ENCODE measurements around the gene DNAJB9.

DNAJB9 gene

DNA sequence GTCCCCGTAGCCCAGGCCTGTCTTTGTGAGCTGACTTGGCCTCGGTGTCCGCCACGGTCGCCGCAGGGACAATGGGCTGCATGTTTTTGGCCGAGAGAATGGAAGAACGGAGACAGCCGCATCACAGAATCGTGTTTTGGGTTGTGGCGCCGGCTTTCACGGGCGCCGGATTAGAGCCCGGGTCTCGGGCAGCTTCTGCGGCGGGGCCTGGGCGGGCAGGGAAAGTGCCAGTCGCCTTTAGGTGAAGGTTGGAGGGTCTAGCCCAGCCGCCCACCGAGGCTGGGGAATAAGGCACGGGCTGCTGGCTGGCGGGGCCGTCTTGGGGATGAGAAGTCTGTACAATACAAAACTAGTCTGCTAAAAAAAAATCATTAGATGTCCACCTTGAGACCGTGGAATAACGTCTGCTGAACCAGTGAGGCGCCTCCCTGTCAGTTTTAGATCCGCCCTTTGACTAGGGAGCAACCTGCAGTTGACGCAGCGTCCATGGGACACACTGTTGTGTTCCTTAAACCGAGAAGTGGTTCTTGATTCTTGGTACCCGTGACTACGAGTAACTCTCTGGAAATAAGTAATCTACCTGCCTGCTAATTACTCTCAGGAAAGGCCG is 577 bp downstream of the DNAJB9 start:
- peak; percentile 28 for DNase-seq

DNA sequence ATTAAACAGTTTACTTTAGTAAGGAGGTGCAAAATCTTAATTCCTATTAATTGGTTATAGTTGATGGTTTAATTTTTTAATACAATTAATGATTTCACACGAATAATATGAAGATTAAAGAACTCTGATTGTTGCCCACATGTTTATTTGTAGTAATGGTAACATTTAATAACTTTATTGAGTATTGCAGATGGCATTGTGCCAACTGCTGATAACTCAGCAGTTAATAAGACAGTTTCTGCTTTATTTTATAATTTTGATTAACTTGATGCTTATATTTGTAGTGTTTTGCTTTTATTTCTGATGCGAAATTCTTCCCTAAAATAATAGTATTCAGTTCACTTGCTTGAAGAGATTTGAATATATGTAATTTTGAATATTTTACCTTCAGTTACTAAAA is 2.8 kb downstream of the DNAJB9 start:
- no peak for DNase-seq

DNA sequence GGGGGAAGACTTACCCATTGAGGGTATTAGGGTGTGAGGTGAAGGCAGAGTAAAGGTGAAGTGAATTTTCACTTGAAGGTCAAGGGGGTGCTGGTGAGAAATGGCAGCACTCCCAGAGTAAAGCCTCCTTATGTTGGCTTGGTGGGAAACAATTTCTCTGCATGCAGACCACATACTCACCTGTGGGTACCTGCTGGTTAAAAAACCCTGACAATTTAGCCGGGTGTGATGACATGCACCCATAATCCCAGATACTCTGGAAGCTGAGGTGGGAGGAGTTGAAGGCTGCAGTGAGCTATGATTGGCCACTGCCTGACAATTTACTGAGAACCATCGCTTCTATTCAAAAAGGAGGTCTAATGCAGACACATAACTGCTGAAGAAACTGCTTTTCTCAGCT is 5.5 kb downstream of the DNAJB9 start:
- DNase-seq, result no peak

DNA sequence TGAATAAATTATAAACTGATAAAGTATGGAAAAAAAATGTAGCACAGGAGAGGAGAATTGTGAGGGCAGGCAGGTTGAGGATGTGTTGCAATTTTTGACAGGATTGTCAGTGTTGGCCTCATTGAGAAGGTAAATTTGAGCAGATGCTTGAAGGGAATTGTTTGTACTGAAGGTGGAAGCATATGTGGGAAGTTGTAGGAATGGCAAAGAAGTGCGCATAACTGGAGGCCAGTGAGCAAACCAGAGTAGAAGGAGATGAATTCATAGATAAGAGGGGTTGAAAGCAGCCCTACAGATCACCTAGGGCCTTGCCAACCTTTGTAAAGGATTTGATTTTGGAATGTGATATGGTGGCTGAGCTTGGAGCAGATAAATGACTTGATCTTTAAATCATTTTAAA is 6.4 kb downstream of the DNAJB9 start:
- no peak for DNase-seq

DNA sequence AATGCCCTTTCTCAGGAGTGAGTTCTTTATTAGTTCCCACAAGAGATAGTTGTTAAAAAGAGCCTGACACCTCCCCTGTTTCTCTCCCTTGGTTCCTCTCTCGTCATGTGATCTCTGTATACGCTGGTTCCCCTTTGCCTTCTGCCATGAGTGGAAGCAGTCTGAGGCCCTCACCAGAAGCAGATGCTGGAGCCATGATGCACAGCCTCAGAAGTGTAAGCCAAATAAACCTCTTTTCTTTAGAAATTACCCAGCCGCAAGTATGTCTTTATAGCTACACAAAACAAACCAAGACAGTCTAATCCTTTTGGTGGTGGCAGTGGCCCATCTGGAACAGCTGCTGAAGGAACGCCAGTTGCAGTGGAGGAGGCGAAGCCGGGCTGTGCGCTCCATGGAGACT is 9.3 kb downstream of the DNAJB9 start:
- no peak for DNase-seq

DNA sequence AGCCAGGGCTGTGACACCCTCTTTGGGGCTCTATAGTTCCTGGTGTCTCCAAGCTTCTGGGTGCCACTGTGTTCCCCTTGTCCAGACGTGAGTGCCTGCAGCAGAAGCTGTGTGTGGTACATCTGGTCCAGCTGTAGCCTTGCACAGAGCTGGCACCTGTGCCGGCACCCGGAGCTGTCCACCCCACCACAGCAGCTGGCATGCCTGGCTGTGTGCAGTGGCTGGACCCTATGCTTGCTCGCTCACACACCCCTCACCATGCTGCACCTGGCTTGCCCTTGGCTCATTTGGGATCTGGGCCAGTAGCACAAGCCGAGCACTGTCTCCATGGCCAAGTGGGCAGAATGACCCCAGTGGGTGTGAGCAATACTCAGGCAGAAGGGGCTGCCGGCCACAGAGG is 10.6 kb downstream of the DNAJB9 start:
- no peak for DNase-seq

DNA sequence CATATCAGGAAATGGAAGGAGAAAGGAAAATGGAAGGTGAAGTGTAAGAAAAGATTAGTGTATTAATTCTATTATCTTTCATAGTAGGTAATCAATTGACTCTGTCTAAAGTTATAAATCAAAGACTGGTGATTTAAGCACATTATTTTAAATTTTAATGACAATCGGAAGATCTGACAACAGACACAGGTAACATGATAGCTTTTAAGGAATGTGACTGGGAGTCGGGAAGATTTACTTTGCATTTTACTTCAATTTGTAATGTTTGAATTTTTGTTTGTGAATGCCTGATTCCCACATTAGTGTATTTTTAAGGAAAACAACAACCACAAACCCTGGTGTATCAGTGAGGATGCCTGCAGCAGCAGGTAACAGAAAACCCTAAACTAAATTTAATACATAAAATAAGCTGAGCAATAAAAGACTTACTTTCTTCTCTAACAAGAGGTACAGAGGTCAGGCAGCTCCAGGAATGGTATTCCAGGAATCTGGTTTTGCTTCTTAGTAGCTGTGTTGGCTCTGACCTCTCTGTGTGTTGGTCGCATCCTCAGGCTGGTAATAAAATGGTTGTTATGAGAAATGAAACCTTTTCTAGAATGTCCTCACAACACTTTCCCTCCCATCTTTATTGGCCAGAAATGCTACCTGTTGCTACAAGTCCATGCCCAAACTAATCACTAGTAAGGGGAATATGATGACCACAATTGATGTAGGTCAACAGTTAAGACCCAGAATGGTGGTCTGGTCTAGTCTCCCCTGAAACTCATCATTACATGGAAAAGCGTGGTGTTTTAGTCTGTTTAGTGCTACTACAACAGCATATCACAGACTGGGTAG is 12.2 kb downstream of the DNAJB9 start:
- no peak for DNase-seq

DNA sequence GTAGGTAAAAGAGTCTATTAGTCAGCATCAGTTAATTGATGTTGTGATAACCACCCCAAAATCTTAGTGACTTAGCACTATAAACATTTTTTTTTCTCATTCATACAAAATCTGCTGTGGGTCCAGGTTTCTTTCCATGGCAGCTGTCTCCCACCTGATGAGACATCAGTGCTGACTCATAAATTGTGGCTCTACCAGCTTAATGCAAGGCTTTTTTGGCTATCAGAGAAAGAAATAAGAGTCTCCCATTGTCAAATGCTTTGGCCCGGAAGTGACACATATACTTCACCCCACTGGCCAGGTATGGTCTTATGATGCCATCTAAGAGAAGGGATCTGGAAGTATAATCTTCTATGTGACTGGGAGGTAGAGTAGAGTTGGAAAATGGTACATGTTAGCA is 14.5 kb downstream of the DNAJB9 start:
- DNase-seq, result no peak

DNA sequence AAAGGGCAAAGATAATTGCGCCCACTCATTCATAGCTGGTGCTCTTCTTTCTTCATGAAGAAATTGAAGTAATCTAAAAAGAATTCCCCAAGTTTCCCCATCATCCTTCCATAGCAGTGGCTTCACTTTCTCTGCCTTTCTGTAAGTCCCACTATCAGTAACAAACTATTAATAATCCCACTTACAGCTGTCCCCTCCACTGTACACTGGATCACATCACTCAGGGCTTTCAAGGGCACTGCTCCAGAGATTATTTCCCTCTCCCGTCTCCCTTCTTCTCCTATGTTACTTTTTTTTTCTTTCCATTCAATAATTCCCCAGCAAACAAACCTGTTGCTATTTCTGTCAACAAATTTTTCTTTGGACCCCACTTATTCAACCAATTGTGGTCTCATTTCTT is 16.2 kb downstream of the DNAJB9 start:
- DNase-seq, result no peak

DNA sequence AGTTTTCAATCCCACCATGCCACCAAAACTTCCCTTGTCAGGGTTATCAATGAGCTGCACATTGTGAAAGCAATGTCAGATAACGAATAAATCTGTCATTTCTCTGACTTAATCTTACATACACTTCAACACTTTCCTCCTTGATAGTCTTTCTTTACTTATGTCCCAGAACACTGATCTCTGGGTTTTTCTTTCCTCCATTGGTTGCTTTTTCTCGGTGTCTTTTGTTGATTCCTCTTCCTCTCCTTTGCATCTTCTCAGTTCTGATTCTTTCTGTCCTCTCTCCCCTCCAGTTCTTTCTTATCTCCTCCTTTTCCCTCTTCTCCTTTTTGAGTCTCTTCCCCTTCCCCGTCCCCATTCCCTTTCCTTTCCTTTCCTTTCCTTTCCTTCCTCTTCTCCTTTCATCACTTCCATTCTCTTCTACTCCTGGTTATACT is 16.6 kb downstream of the DNAJB9 start:
- DNase-seq, result no peak

DNA sequence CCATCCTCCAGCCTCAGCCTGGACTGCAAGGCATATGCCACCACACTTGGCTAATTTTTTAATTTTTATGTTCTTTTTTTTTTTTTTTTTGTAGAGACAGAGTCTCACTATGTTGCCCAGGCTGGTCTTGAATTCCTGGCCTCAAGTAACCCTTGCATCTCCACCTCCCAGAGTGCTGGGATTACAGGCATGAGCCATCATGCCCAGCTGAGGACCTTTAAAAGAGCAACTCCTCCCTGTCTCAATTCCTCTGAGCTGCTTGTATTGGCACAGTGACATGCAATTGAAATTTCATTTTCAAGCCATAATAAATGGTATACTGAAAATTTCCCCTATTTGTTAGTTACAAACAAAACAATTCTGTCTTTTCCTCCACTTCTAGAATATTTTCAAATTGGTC is 19.5 kb downstream of the DNAJB9 start:
- no peak for DNase-seq

DNA sequence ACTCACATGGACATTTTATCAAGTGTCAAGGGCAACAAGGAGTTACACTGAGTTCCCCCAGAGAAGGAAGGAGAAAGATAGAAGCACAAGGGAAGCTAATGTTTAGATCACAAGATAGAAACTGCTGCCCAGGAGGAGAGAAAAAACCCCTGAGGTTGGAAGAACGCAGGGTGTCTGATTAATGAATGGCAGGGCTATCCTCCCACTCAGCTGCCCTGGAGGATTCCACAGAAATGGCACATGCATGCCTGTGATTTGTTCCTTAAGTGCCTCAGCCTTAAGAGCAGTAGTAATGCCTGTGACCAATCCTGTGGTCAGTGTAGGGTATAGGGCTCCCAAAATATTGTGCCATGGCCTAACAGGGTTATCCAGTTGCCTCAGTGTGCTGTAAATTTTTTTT is 20.2 kb downstream of the DNAJB9 start:
- DNase-seq, result no peak

DNA sequence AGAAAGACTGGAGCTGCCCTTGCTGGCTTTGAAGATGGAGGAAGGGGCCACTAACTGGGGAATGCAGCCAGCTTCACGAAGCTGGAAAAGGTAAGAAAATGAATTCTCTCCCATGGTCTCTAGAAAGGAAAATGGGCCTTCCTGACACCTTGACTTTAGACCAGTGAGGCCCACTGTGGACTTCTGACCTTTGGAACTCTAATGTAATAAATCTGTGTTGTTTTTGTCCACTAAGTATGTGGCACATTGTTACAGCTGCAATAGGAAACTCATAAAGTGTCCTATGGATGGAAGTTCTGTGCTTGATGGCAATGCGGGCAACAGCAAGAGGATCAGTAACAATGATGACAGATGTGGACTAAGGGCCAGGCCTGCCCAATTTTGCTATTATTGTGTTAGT is 20.9 kb downstream of the DNAJB9 start:
- no peak for DNase-seq

DNA sequence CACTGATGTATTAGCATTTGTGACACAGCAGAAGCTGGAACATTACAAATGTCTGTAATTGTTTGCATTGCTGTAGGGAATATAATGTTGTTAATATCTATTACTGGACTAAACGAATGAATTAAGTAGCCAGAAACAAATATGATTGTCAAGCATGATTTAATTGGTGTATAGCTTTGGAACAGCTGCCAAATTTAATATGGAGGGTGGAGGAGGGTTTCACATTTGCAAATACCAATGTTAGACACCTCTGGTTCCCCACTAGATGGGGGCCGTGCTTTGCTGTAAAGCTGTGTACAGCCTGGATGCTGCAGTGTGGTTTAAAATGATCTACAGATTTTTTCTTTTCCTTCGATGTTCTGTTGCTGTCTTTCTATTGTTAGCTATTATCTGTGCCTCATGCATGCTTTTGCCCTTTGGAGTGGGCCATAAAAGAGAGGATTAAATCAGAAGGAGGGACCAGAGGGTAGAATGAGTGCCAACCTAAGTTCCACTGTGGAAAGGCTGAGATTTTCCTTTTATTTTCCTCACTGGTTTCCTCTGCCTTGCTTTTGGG is 23.1 kb downstream of the DNAJB9 start:
- no peak for DNase-seq

DNA sequence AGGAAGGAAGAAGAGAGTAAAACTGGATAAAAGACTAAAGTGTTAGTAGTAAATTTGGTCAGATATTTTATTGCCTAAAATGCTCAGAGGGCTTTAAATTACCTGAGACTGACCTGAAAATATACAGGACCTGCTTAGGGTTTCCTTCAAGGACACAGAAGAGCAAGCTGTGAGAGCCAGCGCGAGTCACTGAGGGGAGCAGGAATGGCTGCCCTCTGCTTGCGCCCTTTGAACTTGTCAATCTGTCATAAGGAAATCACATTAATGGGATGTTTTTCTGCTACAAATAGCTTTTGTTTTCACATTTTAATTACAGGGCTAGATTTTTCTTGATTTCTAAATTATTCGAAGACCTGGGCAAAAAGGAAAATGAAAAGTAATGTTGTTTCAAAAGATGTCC is 26.9 kb downstream of the DNAJB9 start:
- DNase-seq, result no peak

DNA sequence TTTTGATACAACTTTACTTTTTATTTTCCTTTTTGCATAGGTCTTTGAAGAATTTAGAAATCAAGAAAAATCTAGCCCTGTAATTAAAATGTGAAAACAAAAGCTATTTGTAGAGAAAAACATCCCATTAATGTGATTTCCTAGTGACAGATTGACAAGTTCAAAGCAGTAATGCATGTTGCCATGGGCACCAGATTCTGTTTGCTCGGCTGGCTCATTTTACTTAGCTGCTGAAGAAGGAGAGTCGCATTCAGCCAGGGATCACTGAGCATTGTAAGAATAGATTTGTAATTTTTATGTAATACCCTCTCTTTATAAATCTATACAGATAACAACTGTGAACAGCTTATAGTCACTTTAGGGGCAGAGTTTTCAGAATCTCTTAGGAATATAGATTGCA is 28.5 kb downstream of the DNAJB9 start:
- no peak for DNase-seq

DNA sequence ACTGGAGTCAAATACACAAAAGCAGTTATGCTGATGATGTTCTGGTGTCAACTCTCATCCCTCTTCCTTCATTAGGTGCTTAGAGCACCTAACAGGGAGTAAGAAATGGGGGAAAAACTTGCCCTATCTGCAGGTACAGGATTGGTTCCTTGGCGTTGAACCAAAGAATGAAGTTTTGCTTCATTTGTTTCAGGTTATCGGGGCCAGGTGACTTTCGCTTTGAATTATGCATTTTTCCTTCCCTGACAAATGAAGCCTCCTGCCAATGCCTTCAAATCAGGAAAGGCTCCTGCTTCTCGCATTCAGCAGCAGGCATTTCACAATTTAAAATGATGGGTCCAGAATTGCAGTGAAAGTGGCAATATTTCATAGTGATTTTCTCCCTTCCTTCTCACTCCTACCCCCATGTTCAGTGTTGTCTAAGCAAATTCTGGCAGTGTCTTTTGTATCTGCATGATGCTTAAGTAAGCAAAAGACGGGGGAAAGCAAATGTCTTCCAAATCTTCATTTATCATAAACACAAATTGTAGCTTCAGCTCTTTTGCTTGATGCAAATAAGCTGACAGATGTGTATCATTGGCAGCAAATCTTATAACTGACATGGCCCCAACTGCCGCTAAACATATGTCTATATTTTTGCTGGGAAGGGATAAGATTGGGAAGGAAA is 29.4 kb downstream of the DNAJB9 start:
- no peak for DNase-seq

DNA sequence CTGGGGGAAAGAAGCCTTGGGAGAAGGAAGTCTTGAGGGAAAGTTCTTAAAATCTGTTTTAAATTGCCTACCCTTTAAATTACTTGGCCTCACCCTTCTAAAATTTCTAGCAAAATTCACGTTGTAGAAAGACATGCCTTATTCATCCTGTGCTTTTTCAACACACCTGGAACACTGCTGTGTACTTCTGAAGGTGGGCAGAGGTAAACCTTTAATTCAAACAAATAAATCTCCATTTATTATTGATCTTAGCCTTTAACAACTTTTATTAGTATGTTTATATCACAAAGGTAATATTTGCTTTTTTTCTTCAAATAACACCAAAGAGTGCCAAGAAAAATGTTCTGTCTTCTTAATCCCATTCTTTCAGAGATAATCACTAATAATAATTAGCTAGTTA is 30.7 kb downstream of the DNAJB9 start:
- no peak for DNase-seq

DNA sequence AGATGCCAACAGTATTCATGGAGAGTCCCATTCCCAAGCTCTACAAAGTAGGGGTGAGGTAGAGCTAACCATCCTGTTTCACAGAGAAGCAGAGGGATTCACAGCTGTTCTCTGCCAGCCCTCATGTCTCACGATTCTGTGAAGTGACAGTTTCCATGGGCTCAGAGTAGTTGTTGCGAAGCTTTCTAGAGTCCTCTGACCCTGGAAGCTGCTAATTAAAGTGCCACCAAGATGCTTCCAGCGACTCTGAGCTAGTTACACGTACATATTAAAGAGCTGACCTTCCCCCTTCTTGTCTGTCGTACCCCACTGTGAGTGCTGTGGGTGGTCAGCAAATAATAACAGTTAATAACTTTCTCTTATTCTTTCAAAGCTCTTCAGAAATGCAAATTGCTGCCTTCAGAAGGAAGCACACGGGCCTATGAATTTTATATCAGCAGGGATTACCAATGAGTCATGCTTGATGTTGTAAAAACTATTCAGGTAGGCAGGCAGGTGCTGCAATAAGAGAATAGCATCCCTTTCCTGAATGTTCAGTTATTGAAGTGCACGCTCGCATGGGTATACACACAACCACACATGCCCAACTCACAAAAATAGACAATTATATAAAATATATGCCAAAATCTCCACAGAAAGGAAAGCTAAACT is 34.1 kb downstream of the DNAJB9 start:
- DNase-seq, result no peak

DNA sequence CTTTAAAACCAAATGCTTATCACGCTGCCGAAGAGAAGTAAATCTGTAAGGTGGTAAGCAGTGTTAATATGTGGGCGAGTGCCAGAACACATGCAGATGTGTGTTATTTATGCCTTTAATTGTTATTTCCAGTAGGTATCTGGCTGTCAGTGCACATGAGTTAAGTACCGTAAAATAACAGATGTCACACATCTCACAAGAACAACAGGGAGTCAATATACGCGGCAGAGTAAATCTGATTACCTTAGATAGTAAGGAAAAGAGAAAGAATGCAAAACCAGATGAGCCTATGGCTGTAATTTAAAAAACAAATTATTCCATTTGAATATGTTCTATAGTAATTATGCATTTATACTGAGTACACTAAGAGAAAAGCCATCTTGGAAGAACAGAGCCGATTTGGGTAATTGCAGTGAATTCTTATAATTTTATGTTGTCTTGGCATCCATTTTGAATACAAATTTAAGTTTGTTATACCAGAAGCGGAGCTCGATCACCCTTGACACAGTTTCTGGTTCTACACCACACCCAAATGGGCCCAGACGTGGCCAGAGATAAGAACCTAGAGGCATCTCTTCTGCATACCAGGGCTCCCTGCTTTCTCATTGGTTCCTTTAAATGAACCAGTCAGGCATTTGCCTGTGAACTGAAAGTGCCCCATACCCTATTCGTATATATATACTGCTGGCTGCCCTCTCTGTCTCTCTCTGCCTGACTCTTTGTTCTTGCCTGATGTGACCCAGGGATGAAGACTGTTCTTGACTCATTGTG is 34.8 kb downstream of the DNAJB9 start:
- no peak for DNase-seq

DNA sequence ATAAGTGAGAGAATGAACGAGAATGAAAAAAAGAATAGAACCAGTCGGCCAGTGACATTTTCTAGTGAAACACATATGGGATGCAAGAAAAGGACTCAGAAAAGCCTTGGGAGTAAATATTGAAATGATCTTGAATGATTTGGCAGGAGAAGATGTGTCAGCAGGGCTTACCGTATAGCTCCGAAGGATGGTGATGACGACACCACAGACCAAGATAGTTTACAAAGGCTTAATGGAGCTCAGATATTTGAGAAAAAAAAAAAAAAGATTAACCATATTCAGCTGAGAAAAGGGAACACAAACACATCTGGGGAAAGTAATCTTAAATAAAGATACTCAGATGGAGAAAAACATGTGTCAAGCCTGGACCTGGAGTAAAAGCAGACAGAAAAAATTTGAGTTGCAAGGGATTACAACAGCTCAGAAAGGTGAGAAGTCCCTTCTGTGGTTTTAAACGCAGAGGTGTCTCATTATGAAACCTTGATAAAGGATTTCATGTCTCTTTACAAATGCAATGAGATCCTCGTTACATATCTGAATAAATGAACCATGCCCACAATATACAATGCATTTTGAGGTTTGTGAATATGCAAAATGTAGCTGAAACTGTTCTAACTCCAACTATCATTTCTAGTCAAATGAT is 36.0 kb downstream of the DNAJB9 start:
- no peak for DNase-seq

DNA sequence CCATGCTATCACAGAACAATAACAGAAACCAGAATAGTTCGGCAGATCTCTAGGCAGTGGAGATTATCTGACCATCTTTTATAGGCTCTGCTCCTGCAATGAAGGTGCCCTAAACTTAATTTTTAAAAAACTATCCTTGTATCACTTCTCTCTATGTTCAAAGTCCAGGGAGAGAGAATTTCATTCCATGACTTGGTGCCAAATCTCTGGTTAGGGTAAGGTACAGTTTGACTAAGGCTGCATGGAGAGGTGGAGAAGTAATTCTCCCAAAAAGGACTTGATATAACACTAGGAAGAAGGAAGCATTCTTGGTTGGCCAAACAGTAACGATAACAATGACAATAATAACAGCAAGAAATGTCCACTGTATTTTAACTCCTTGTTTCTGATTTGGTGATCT is 40.0 kb downstream of the DNAJB9 start:
- no peak for DNase-seq

All from effector CD8-positive, alpha-beta T cell (primary cell).